ENCODE data around the gene BRSK2. TPM values are rescaled to one million over a fixed set of nuclear protein-coding genes. Genes with fewer than 3 reads are reported as not detected.

BRSK2 gene
- polyA plus RNA-seq, 4 donors = 0.41 to 1.5 (median 0.71) TPM

DNA sequence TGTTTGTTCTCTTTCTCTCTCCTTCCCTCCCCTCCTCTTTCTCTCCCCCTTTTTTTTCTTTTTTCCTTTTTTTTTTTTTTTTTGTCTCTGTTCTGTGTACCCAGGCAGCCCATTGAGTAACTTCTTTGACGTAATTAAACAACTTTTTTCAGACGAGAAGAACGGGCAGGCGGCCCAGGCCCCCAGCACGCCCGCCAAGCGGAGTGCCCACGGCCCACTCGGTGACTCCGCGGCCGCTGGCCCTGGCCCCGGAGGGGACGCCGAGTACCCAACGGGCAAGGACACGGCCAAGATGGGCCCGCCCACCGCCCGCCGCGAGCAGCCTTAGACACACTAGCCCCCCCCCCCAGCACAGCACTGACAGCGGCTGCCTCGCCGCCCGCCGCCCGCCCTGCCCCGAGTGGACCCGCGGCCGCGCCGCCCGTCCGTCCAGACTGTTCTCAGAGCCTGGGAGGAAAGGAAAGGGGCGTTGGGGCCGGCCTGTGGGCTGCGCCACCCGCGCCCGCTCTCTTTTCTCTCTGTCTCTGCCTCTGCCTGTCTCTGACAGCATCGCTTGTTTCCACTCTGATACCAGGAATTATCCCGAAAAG, 70.8 kb downstream of the BRSK2 start:
- no peak for DNase-seq (ENCODE audit: low read depth in 4 of 4, low spot score in 2 of 4)

DNA sequence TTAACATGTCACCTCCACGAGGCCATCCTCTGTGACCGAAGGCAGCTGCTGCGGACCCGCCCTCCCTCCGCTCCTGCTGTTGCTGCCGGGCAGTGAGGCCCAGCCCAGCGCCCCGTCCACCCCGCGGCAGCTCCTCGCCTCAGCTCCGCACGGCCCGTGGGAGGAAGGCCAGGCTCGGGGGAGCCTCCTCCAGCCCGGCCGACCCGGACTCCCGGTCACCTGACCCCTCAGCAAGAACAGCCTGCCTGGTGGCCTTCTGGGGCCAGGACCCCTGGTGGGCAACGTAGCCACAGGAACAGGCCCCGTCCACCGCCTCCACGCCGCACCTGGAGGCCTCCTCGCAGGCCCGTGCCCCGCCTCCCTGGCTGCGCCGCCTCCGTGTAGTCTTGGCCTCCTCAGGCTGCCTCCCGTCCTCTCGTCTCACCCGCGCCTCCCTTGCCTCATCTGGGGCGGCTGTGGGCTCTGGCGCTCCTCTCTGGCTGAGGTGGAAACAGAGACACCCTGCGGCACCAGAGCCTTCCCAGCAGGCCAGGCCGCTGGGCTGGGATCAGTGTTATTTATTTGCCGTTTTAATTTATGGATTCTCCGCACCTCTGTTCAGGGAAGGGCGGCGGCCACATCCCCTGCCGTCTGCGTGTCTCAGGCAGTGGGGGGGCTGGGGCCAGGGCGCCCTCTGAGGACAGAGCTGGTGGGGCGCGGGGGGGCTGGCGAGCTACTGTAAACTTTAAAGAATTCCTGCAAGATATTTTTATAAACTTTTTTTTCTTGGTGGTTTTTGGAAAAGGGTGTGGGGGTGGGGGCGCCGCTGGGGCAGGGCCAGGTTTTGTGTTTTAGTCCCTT, 71.5 kb downstream of the BRSK2 start:
- no peak for DNase-seq (ENCODE audit: low read depth in 4 of 4, low spot score in 2 of 4)

DNA sequence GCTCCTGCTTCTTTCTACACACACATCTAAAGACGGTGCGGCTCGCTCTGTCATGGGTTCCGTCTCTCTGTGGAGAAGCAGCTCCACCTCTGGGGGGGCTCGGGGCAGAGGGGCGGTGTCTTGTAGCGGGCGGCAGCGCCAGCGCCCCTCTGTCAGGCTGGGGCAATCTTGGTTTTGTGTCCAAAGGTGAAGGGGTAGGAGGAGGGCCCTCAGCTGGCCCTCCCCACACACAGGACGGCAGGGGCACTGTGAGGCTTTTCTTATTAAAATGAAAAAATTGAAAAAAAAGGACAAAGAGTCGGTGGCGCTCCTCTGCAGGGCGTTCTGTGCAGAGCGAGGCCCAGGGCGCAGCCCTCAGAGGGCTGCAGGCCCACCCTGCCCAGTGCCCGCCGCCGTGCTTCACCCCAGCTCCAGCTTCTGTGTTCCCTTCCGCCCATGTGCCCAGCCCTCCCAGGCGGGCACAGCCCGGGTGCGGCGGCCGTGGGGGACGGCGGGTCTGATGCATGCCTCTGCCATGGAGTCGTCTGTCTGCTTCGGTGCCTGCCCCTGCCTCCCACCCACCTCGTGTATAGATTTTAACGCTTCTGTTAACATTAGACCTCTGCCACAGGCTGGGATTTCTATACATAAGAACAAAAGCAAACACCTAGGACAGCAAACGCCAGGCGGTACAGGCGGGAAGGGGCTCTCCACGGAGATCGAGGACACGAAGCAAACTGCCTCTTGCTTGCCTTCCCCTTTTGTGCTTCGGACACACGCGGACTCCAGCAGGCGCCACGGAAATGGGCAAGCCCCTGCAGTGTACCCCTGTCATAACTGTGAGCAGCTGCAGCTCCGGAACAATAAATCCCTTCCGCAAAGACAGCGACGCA, 72.3 kb downstream of the BRSK2 start:
- DNase-seq (ENCODE audit: low read depth in 4 of 4, low spot score in 2 of 4) = no peak

DNA sequence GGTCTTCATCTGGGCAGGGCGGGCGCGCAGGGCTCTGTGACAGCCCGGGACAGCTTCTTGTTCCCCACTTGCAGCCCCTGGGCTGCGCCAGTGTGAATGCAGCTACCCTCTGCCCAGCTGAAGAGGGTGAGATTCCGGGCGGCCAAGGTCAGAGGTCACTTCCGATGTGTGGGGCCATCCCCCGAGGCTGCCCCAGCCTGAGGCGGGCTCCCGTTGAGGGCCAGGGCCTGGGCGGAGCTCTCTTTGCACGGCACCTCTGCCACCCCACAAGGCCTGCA, 72.9 kb downstream of the BRSK2 start:
- no peak for DNase-seq (ENCODE audit: low read depth in 4 of 4, low spot score in 2 of 4)

DNA sequence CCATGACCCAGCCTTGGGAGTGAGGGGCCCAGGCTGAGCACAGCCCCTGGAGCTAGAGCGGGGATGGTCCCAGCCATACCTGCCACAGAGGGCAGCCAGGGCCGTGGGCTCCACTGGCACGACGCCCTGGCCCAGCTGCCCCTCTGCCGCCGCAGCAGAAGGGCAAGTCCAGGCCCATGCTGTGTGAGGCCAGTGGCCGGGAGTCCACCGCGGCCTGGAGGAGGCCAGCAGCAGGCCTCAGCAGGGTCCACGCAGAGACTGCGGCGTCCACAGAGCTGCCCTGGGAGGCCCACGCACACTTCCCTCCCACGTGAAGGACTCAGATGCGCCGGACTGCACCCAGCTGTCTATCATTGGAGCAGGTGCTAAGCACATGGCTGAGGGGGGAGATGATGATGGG, 73.3 kb downstream of the BRSK2 start:
- DNase-seq (ENCODE audit: low read depth in 4 of 4, low spot score in 2 of 4) = no peak

DNA sequence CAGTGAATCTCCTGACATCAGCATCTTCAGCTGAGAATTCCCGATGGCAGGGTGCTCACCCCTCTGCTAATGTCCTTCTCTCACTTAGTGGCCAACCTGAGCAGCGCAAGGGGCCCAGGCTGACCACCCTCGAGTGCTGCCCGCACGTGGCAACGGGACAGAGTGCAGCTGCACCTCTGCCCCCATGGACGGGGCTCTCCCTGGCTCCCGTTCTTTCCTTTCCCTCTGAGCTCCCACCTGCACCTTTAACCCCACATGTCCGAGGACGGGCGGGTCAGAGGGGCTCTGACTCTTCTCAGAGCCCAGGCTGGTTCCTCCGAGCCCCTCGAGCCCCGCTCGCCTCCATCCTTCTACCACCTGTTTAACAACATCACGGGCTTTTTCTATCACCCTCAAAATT, 77.0 kb downstream of the BRSK2 start:
- no peak for DNase-seq (ENCODE audit: low read depth in 4 of 4, low spot score in 2 of 4)

DNA sequence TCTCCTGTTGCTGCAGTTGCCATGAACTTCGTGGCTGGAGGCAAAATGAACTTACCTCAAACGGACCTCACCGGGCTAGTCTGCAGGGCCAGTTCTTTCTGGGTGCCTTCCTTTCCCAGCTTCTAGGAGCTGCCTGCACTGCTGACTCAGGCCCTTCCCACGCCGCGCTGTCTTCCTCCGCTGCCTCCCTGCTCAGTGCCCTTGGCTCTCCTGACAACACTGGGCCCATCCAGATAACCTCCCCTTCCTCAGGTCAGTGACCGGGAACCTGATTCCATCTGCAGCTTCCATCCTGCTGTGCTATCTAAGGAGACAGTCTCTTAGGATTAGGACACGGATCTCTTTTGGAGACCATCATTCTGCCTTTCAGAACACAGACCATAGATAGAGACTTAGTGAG, 77.5 kb downstream of the BRSK2 start:
- DNase-seq (ENCODE audit: low read depth in 4 of 4, low spot score in 2 of 4) = no peak

DNA sequence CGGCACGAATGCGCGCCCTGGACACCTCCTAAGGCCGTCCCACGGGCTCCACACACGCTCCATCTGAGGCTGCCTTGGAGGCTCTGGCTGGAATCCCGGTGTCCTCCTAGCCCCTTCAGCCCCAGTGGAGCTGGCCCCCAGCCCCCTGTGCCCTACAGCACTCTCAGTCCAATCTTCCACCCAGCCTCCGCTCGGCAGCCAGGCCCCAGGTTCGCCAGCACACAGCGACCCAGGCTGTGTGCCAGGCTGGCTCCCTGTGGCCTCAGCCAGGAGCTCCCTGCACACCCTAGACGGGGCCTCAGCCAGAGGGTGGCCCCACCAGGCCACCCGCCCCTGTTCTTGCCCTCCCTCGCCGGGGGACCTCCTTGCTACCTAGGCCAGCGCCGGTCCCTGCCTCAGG, 78.3 kb downstream of the BRSK2 start:
- no peak for DNase-seq (ENCODE audit: low read depth in 4 of 4, low spot score in 2 of 4)

DNA sequence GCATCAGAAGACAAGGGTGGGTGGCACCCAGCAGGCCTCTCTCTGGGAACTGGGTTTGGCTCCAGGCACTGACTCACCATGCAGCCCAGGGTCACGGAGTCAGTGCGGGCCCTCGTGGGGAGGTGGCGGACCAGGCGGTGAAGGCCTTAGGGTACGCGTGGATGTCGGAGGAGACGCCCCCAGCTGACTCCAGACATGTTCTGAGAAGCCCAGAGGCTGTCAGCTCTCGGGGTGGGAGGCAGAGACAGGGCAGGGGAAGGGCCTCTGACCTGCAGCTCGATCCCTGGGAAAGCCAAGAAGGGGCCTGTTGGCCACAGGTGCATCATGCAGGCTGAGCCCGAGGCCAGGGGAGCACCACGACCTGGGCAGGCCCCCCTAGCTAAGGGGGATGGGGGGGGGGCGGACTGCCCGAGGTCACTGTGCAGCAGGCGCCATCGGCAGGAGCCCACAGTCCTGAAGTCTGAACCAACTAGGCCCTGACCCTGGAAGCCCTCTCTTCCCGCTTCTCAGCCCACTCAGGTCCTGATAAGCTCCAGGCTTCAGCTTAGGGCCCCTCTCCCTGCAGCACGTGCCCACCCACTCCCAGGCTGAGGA, 78.8 kb downstream of the BRSK2 start:
- no peak for DNase-seq (ENCODE audit: low read depth in 4 of 4, low spot score in 2 of 4)

DNA sequence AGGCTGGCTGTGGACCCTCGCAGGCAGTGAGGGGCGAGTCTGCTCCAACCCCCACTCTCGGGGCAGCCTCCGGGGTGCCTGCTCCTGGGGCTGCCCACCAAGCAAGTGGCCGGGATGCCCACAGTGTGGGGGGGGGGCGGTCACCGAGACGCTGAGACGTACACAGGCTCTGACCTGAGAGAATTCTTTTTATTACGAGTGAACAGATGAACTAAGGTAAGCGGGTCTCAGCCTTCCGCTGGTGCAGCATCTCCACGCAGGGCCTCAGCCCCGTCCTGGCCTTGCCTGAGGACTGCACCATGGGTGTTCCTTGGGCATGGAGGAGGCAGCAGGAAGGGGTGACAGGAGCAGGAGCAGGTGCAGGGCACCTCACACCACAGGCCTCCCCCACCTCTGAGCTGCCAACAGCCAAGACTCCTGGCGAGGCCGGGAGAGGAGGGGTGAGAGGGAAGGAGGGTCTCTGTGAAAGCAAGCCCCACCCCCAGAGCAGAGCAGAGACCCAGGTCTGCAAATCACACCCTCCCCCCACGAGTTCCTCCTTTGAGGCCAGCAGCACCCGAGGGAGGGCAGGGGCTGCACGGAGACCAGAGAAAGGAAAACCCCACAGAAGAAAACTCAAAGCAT, 79.7 kb downstream of the BRSK2 start:
- DNase-seq (ENCODE audit: low read depth in 4 of 4, low spot score in 2 of 4) = no peak

DNA sequence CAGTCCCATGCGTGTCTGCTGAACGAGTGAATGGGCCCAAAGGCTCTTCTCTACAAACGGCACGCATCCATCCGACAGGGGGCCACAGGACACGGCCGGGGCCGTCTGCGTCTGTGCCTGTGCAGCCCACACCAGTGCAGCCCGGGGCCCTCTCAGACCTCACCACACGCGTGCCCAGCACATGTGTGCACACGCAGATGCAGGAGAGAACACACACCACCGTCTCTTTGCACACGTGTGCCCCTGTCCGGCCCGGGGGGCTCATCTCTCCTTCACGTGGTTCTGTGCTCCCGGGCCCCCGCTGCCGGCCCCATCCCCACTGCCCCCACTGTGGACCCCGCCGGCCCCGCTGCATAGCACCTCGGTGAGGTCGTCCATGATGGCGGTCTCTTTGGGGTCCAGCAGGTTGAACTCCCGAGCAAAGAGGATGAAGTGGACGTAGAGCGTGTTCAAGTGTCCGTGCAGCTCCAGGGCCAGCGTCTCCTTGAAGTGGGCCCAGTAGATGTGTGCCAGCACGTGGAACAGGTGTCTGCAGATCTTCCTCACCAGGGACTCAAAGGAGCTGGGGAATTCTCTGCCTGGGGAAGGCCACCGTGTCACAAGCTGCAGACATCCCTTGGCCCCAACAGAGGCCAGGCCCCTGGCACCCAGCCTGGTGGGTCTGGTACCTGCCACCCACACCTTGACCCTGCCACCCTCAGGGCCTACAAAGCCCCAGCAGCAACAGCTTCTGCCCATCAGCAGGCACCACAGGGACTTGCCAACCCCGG, 80.4 kb downstream of the BRSK2 start:
- DNase-seq (ENCODE audit: low read depth in 4 of 4, low spot score in 2 of 4) = no peak

DNA sequence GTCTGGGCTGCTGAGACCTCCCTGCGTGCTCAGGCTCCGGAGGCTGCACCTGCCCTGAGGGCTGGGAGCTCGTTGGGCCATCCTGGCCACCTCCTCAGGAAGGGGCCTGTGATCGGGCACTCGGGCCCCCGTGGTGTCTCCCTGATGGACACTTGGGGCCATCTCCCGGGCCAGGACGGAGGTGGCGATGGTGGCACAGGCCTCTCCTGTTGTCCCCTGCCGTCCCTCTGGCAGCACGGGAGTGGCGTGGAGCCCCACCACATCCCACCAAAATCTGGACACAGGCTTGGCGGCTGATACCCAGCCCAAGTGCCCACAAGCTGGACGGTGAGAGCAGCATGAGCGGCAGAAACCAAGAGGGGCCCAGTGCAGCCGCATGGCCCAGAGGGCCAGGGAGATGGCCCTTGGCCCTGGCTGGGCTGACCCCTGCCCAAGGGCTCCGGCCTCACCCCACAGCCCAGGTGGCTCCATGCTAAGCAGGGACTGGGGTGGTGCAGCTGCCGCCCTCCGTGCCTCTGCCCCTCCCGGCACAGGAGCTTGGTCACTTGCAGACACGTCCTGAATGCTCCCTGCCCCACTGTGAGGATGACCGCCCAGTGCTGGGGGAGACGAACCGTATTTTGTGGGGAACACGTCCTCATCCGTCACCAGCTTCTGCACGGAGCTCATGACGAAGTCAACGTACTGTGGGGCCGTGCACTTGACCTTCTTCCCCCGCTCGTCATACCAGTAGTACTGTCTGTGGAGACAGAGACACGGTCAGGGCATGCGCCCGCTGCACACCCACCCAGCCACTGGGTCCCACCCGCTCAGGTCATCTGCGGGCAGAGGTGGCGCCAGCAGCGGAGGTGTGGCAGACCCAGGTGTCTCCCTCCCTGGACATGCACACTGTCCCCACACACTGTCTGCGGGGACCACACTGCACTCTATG, 81.2 kb downstream of the BRSK2 start:
- DNase-seq (ENCODE audit: low read depth in 4 of 4, low spot score in 2 of 4) = no peak

DNA sequence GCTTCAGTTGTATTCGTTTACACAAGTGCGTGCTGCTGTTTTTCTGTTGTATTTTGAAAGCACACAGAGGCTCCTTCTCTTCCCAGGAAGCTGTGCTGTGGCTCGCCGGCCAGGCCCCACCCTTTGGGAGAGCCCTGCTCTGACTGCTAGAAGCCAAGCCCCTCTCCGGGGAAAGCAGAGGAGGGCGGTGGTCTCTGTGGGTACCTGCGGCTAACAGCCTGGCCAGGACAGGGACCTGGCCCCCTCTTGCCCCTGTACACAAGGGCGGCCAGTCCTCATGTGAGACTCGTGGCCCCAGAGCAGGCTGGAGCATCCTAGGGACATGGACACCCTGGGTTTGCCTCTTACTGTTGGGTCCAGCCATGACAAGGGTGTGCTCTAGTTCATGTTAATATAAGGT, 82.0 kb downstream of the BRSK2 start:
- no peak for DNase-seq (ENCODE audit: low read depth in 4 of 4, low spot score in 2 of 4)

DNA sequence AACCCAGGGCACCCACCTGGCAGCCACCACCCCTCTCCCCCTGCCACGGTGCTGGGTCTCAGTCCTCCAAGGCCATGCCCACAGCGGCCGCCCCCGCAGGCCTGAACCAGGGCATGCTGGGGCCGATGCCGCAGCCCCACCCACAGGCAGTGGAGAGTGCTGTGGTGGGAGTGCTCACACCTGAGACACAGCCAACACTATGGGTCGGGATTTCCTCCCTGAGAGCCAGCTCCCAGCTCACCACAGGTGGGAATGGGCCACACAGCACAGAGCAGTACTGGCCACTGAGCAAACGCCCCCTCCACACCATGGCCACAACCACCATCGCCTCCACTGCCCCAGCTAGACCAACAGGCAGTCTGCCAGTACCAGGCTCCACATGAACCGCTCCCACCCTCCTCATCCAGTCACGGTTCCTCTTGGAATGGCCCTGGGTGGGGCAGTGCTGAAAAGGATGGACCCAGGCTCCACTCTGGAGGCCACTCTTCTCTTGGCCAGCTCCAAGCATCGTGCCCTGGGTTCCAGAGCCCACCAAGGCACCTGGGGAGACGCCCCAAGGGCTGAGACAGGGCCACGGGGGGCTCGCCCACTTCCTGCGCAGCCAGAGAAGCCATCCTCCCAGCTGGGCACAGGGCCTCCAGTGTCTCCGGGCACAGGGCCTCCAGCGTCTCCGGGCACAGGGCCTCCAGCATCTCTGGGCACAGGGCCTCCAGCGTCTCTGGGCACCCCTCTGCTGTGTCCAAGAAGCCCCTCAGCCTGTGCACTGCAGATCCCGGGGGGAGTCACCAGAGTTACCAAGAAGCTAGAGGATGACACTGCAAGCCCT, 82.7 kb downstream of the BRSK2 start:
- no peak for DNase-seq (ENCODE audit: low read depth in 4 of 4, low spot score in 2 of 4)

DNA sequence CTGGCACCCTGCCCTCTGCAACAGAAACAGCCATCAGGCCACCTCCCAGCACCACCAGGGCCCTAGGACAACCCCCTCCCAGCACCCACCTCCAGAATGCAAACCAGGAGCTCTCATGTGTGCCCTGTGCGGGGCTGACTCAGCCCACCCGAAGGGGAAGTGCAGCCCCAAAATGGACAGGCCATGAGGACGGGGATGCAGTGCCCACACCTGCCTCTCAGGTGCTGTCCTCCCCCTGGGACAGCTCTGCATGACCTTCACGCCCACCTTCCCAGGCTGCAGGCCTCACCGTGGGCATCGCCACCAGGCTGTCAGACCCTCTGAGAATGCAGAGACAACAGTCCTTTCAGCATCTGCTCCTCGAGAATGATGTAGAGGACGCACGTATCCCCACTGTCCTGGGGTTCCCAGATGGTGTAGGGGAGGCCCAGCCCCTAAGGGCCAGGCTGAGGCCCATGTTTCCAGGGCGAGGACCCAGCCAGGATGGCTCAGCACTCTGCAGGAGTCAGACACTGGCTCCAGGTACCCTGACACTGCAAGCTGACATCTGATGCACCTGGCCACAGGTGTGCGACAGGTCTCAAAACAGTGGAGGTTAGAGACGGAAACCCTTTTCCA, 83.4 kb downstream of the BRSK2 start:
- DNase-seq (ENCODE audit: low read depth in 4 of 4, low spot score in 2 of 4) = no peak

DNA sequence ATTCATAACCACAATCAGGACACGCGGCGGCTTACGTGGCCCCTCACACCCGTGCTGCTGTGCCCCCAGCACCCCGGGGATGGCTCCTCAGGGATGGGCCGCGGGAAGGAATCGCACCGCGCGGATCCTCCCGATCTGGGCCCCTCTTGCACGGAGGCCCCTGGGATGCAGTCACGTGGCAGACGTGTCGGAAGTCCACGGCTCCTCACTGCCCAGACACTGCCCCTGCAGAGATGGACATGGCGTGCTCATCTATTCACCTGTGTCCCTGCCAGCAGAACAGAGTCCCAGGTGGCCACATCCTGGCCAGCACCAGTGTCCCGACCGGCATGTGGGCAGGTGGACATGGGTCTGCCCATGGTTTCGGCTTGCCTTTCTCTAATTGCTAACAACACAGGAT, 84.1 kb downstream of the BRSK2 start:
- no peak for DNase-seq (ENCODE audit: low read depth in 4 of 4, low spot score in 2 of 4)

DNA sequence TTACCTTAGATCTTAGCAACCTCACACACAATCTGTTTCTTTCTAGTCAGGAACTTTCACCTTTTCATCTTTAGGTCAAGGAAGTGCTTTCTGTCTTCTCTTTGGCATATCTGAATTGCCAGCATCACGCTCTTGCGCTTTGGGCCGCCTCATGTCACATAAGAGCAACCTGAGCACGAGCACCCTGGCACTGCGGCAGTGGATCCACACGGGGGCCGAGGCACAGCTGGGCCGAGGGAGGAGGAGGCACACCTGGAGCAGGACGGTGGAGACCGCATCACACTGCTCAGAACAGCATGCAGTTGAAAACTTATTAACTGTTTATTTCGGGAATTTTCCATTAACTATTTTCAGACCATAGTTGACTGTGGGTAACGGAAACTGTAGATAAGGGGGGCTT, 86.1 kb downstream of the BRSK2 start:
- no peak for DNase-seq (ENCODE audit: low read depth in 4 of 4, low spot score in 2 of 4)
